Raji (cell line): ENCODE results near the gene ERMP1.

ENCODE experiments used
- POLR2A ChIP-seq: IDR thresholded peaks from 2 replicates; pipeline ENCODE4 v1.6.1; 2011; ENCODE audit warnings: low read depth, low read length, control low read depth; ENCODE audit not compliant: insufficient read depth

Gene ERMP1

GRCh38 chr9:5864446-5864845 is 31.5 kb upstream of the ERMP1 start:
- no peak for TF ChIP-seq POLR2A

GRCh38 chr9:5863092-5863746 is 30.3 kb upstream of the ERMP1 start:
- TF ChIP-seq POLR2A: no peak

GRCh38 chr9:5858833-5859232 is 25.9 kb upstream of the ERMP1 start:
- no peak for TF ChIP-seq POLR2A

GRCh38 chr9:5857928-5858327 is 25.0 kb upstream of the ERMP1 start:
- TF ChIP-seq POLR2A: no peak

GRCh38 chr9:5854063-5854790 is 21.3 kb upstream of the ERMP1 start:
- no peak for TF ChIP-seq POLR2A

GRCh38 chr9:5853617-5854016 is 20.7 kb upstream of the ERMP1 start:
- TF ChIP-seq POLR2A: no peak

- TF ChIP-seq POLR2A: no peak
Measured at GRCh38 chr9:5852987-5853386, 20.1 kb upstream of the ERMP1 start.

- no peak for TF ChIP-seq POLR2A
Measured at GRCh38 chr9:5851445-5851844, 18.5 kb upstream of the ERMP1 start.

- no peak for TF ChIP-seq POLR2A
Measured at GRCh38 chr9:5850724-5851122, 17.8 kb upstream of the ERMP1 start.

GRCh38 chr9:5848372-5848882 is 15.5 kb upstream of the ERMP1 start:
- no peak for TF ChIP-seq POLR2A

GRCh38 chr9:5846501-5846921 is 13.6 kb upstream of the ERMP1 start:
- no peak for TF ChIP-seq POLR2A

- TF ChIP-seq POLR2A: no peak
Measured at GRCh38 chr9:5846096-5846495, 13.2 kb upstream of the ERMP1 start.

- TF ChIP-seq POLR2A: no peak
Measured at GRCh38 chr9:5845157-5845531, 12.2 kb upstream of the ERMP1 start.

- TF ChIP-seq POLR2A: no peak
Measured at GRCh38 chr9:5843794-5844471, 11.0 kb upstream of the ERMP1 start.

- TF ChIP-seq POLR2A: no peak
Measured at GRCh38 chr9:5842929-5843793, 10.2 kb upstream of the ERMP1 start.

- TF ChIP-seq POLR2A: no peak
Measured at GRCh38 chr9:5841771-5842573, 9.1 kb upstream of the ERMP1 start.
